Heart right ventricle (tissue), 16 donors: ENCODE results near the gene STARD5. TPM values are rescaled to one million over a fixed set of nuclear protein-coding genes. Genes with fewer than 3 reads are reported as not detected.

Experiments
- ATAC-seq, 8 donors: fragments of 200-7000 bp; cut with Tn5 transposase; one replicate each; pipeline ENCODE4 v1.9.1; 2020; ENCODE audit warnings: mild to moderate bottlenecking in 8 of 8, moderate library complexity in 8 of 8, moderate number of reproducible peaks in 1 of 8
- DNase-seq, 2 donors: peaks; one replicate each; pipeline ENCODE4 v3.0.0-alpha.2; 2020
- H3K27ac ChIP-seq, 10 donors: fragments of 200-600 bp; sonication (generic) in 2 of 10; one replicate each; pipeline versions ENCODE4 v1.5.0 to v1.8.0; 2020 to 2022; ENCODE audit warnings: mild to moderate bottlenecking in 3 of 10
- H3K27me3 ChIP-seq, 7 donors: fragments of 200-600 bp; one replicate each; pipeline ENCODE4 v1.8.0; 2021 to 2022; ENCODE audit warnings: mild to moderate bottlenecking in 2 of 7
- H3K36me3 ChIP-seq, 9 donors: fragments of 200-600 bp; sonication (generic) in 1 of 9; one replicate each; pipeline versions ENCODE4 v1.5.0 to v1.8.0; 2020 to 2022; ENCODE audit warnings: mild to moderate bottlenecking in 2 of 9
- H3K4me1 ChIP-seq, 9 donors: fragments of 200-600 bp; sonication (generic) in 1 of 9; one replicate each; pipeline versions ENCODE4 v1.5.0 to v1.8.0; 2020 to 2022; ENCODE audit warnings: mild to moderate bottlenecking in 4 of 9
- H3K4me3 ChIP-seq, 10 donors: fragments of 200-600 bp; sonication (generic) in 2 of 10; one replicate each; pipeline versions ENCODE4 v1.5.0 to v1.8.0; 2020 to 2022; ENCODE audit warnings: mild to moderate bottlenecking in 7 of 10, moderate library complexity in 2 of 10
- H3K9me3 ChIP-seq, 11 donors: fragments of 200-600 bp in 10 of 11; sonication (generic) in 2 of 11; one replicate each; pipeline versions ENCODE4 v1.5.0 to v1.8.0; 2013 to 2022; ENCODE audit warnings: mild to moderate bottlenecking in 2 of 11, control low read depth in 1 of 11, moderate library complexity in 1 of 11
- CTCF ChIP-seq, 9 donors: fragments of 200-600 bp; sonication (generic) in 2 of 9; IDR thresholded peaks; one replicate each; pipeline versions ENCODE4 v1.5.0 to v1.8.0; 2021 to 2022; ENCODE audit warnings: antibody characterized with exemption in 9 of 9, mild to moderate bottlenecking in 5 of 9, moderate library complexity in 1 of 9
- whole genome bisulfite sequencing, 2 donors: extraction: QIAGEN DNeasy Blood & Tissue Kit; methylation state at CpG; one replicate each; pipeline ENCODE4 v1.1.7; 2013; ENCODE audit warnings: inconsistent platforms in 1 of 2; 5-methylcytosine and 5-hydroxymethylcytosine counted together
- intact Hi-C, 10 donors: fragments of 100-400 bp; cut with DNase I; formaldehyde crosslinking; loops; one replicate each; pipeline versions ENCODE4 v1.11.1 to v1.14.2; 2022
- polyA plus RNA-seq, 2 donors: library from polyadenylated mRNA; stranded (reverse); fragments of 200-250 nt; gene quantifications; one replicate each; pipeline ENCODE4 v1.2.3, GENCODE V29; 2013
- total RNA-seq, 10 donors: library from RNA; stranded (reverse); fragmentation: NEBNext Ultra II Directional in 3 of 10; extraction: Animal tissue kit (Norgen Biotek cat#: 25700) in 3 of 10; gene quantifications; one replicate each; pipeline versions ENCODE4 v1.2.1 to v1.2.4, GENCODE V29; 2021 to 2023
- donor health status: Arrhythmogenic right ventricular cardiomyopathy.
- donor health status: ischemic (EF 13 %, LVEDD 7.1; RV severe dilation, severe dysfunction).
- donor health status: healthy with polysubstance abuse.
- donor health status: DM: no; HTN: yes; CAD: no.
- donor health status: DM: no; HTN: no; CAD: no.
- donor health status: ischemic (EF 25% LVEDD 6.9; RV normal size, moderate dysfunction).
- donor health status: ischemic (EF 25% LVEDD 5.7; RV mildly dilated, moderate dysfunction).
- donor health status: healthy.
- donor health status: DM: yes; HTN: yes; CAD: no.
- donor health status: Ischemic cardiomyopathy.
- donor health status: ischemic (EF 35%, LVEDD 5.7; RV mildly dilated, moderate dysfunction).
- donor health status: nonischemic (EF 11% LVEDD 7.7; RV severe dilation, severe dysfunction).
- donor health status: DM: yes; HTN: yes; CAD: no.
- donor health status: PGD.
- donor health status: ischemic (EF 29% LVEDD 5.4; RV normal size, mild dysfunction).
- donor health status: nonischemic (EF 23%, LVEDD 6.1; RV moderate dilation, normal function).

STARD5 gene
- total and polyA plus RNA-seq, 12 donors, result 0.70 to 4.7 (median 1.3) TPM

- peaks cover 3 to 47% (median 16%) of the 10 kb centered on the region in 9 donors for H3K4me1 ChIP-seq
- intact Hi-C loops, result loop anchor here in 1 of 10 donors (5.0 kb wide), 1 partner anchor 49 kb away; no protein-coding TSS in a partner anchor
These were observed 2.7 kb upstream of the STARD5 start for GRCh38 chr15:81326466-81327212.

GRCh38 chr15:81323559-81323943, 390 bp downstream of the STARD5 start:
- ATAC-seq, result peak in 1 of 8 donors; percentile 11
- whole genome bisulfite sequencing, 2 donors, result 14 to 20% methylated on average over 4 of the region's 4 CpGs
- TF ChIP-seq CTCF (IDR thresholded peaks at IDR 0.05), result no peak

More at GRCh38 chr15:81326466-81327212, 2.7 kb upstream of the STARD5 start:
- Histone ChIP-seq H3K27me3 (no peaks in the 10 kb centered on the region), H3K4me3 (no peak overlapping the region), H3K9me3 (no peaks in the 10 kb centered on the region), H3K27ac (no peak overlapping the region), H3K36me3 (peaks cover 0 to 5% (median 0%) of the 10 kb centered on the region in 9 donors)
- 94 to 95% methylated on average over 7 of the region's 7 CpGs for WGBS, 2 donors
- DNase-seq (no peak), ATAC-seq (no peak)
- TF ChIP-seq CTCF (IDR thresholded peaks at IDR 0.05), result no peak

GRCh38 chr15:81322676-81323253, 1.2 kb downstream of the STARD5 start:
- peaks cover 3 to 37% (median 14%) of the 10 kb centered on the region in 9 donors for H3K4me1 ChIP-seq
- DNase-seq (no peak), ATAC-seq (no peak)
- peak overlapping the region in 6 of 10 donors; percentile 31 to 87 (median 76) for H3K4me3 ChIP-seq
- H3K27ac ChIP-seq, result no peak overlapping the region
- intact Hi-C loops, result loop anchor here in 1 of 10 donors (5.0 kb wide), 1 partner anchor 45 kb away; no protein-coding TSS in a partner anchor
- WGBS, 2 donors, result 75 to 76% methylated on average over 6 of the region's 6 CpGs
- peaks cover 0 to 37% (median 7%) of the 10 kb centered on the region in 9 donors for H3K36me3 ChIP-seq
- H3K27me3 ChIP-seq, result no peaks in the 10 kb centered on the region
- H3K9me3 ChIP-seq, result no peaks in the 10 kb centered on the region
- TF ChIP-seq CTCF (IDR thresholded peaks at IDR 0.05), result no peak

More at GRCh38 chr15:81323559-81323943, 390 bp downstream of the STARD5 start:
- Histone ChIP-seq H3K36me3 (peaks cover 0 to 29% (median 7%) of the 10 kb centered on the region in 9 donors), H3K9me3 (no peaks in the 10 kb centered on the region), H3K27ac (peak overlapping the region in 9 of 10 donors; percentile 10 to 87 (median 64)), H3K27me3 (no peaks in the 10 kb centered on the region), H3K4me3 (peak overlapping the region; percentile 45 to 87 (median 76)), H3K4me1 (peaks cover 3 to 38% (median 14%) of the 10 kb centered on the region in 9 donors)
- intact Hi-C loops, result loop anchor here in 1 of 10 donors (5.0 kb wide), 1 partner anchor 46 kb away; no protein-coding TSS in a partner anchor
- DNase-seq, result no peak

DNA sequence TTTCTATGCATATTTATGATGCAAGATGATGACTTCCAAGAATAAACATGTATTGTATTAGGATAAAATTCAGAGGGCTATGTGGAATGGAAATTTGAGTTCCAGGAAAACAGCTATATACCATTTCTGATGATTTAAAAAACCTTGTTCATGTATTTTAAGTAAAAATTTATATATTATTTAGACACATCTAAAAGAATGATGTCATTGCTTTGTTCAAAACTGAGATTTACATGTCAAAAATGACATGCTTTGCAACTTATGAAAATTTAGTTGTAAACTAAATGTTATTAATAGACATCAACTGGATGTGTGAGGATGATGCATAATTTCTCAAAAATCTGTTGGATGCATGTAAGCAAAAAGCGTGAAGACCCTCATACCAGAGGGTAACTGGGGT, 2.3 kb downstream of the STARD5 start:
- Histone ChIP-seq H3K36me3 (peaks cover 0 to 48% (median 7%) of the 10 kb centered on the region in 9 donors), H3K4me1 (peaks cover 3 to 27% (median 14%) of the 10 kb centered on the region in 9 donors), H3K27me3 (no peaks in the 10 kb centered on the region), H3K27ac (no peak overlapping the region), H3K4me3 (no peak overlapping the region), H3K9me3 (no peaks in the 10 kb centered on the region)
- intact Hi-C loops, result loop anchor here in 1 of 10 donors (5.0 kb wide), 1 partner anchor 44 kb away; no protein-coding TSS in a partner anchor
- ATAC-seq, result no peak
- TF ChIP-seq CTCF (IDR thresholded peaks at IDR 0.05), result no peak
- no peak for DNase-seq
- 94 to 96% methylated on average over 1 of the region's 1 CpG for WGBS, 2 donors
